Trophoblast cell (in vitro differentiated cells and primary cell): ENCODE results near the gene SGCA.

ENCODE experiments used
- DNase-seq, 2 donors: peaks; one replicate each; pipeline ENCODE4 v3.0.0-alpha.2; 2016
- H2AFZ ChIP-seq: 2 replicates; pipeline ENCODE4 v1.6.1; 2013; ENCODE audit warnings: low read length, moderate library complexity, mild to moderate bottlenecking; ENCODE audit not compliant: insufficient read depth, poor library complexity
- H2AK5ac ChIP-seq: 2 replicates; pipeline ENCODE4 v1.6.1; 2013; ENCODE audit warnings: mild to moderate bottlenecking, low read length
- H2BK120ac ChIP-seq: 2 replicates; pipeline ENCODE4 v1.6.1; 2013; ENCODE audit warnings: low read length, mild to moderate bottlenecking, moderate library complexity; ENCODE audit not compliant: insufficient read depth, poor library complexity
- H2BK12ac ChIP-seq: 2 replicates; pipeline ENCODE4 v1.6.1; 2013; ENCODE audit warnings: mild to moderate bottlenecking, low read length, moderate library complexity
- H2BK5ac ChIP-seq: 2 replicates; pipeline ENCODE4 v1.6.1; 2013; ENCODE audit warnings: low read length, low read depth, moderate library complexity, mild to moderate bottlenecking; ENCODE audit not compliant: poor library complexity
- H3K14ac ChIP-seq: 2 replicates; pipeline ENCODE4 v1.6.1; 2013; ENCODE audit warnings: mild to moderate bottlenecking, low read length
- H3K18ac ChIP-seq: 2 replicates; pipeline ENCODE4 v1.6.1; 2013; ENCODE audit warnings: mild to moderate bottlenecking, low read length
- H3K23ac ChIP-seq: 2 replicates; pipeline ENCODE4 v1.6.1; 2013; ENCODE audit warnings: low read length
- H3K27ac ChIP-seq: 2 replicates; pipeline ENCODE4 v1.5.1; 2013; ENCODE audit warnings: low read depth, mild to moderate bottlenecking, inconsistent platforms, low read length, moderate library complexity
- H3K27me3 ChIP-seq: 2 replicates; pipeline ENCODE4 v1.6.1; 2013; ENCODE audit warnings: inconsistent platforms, mild to moderate bottlenecking, low read length, moderate library complexity; ENCODE audit not compliant: insufficient read depth
- H3K36me3 ChIP-seq, 2 experiments: 1 replicate in 1 of 2; 2 replicates in 1 of 2; pipeline ENCODE4 v1.6.1; 2013; ENCODE audit warnings: low read length in 2 of 2, mild to moderate bottlenecking in 2 of 2, moderate library complexity in 1 of 2; ENCODE audit not compliant: insufficient read depth in 2 of 2, control insufficient read depth in 1 of 2
- H3K4ac ChIP-seq: 2 replicates; pipeline ENCODE4 v1.6.1; 2013; ENCODE audit warnings: low read depth, mild to moderate bottlenecking, low read length, moderate library complexity
- H3K4me1 ChIP-seq, 2 experiments: 1 replicate in 1 of 2; 2 replicates in 1 of 2; pipeline ENCODE4 v1.6.1; 2013; ENCODE audit warnings: low read length in 2 of 2, mild to moderate bottlenecking in 2 of 2, moderate library complexity in 1 of 2; ENCODE audit not compliant: insufficient read depth in 2 of 2, control insufficient read depth in 1 of 2
- H3K4me2 ChIP-seq: 2 replicates; pipeline ENCODE4 v1.6.1; 2013; ENCODE audit warnings: inconsistent platforms, mild to moderate bottlenecking, low read length, moderate library complexity
- H3K4me3 ChIP-seq: 2 replicates; pipeline ENCODE4 v1.5.1; 2013; ENCODE audit warnings: mild to moderate bottlenecking, low read depth, low read length, inconsistent platforms
- H3K79me1 ChIP-seq: one replicate; pipeline ENCODE4 v1.6.1; 2013; ENCODE audit warnings: low read length
- H3K79me2 ChIP-seq: 2 replicates; pipeline ENCODE4 v1.6.1; 2013; ENCODE audit warnings: low read length, mild to moderate bottlenecking; ENCODE audit not compliant: control insufficient read depth, insufficient read depth, poor library complexity
- H3K9ac ChIP-seq: 2 replicates; pipeline ENCODE4 v1.6.1; 2013; ENCODE audit warnings: mild to moderate bottlenecking, low read length
- H3K9me3 ChIP-seq: 2 replicates; pipeline ENCODE4 v1.6.1; 2013; ENCODE audit warnings: low read depth, mild to moderate bottlenecking, control low read depth, inconsistent platforms, low read length; ENCODE audit not compliant: insufficient read depth
- H4K12ac ChIP-seq: 2 replicates; pipeline ENCODE4 v1.6.1; 2013; ENCODE audit warnings: low read depth, mild to moderate bottlenecking, low read length, moderate library complexity
- H4K8ac ChIP-seq: 2 replicates; pipeline ENCODE4 v1.6.1; 2013; ENCODE audit warnings: low read depth, mild to moderate bottlenecking, low read length, moderate library complexity
- H4K91ac ChIP-seq: one replicate; pipeline ENCODE4 v1.6.1; 2013; ENCODE audit warnings: low read depth, mild to moderate bottlenecking, low read length, moderate library complexity
- WGBS: extraction: QIAGEN DNeasy Blood & Tissue Kit; methylation state at CpG from one replicate; pipeline ENCODE4 v1.1.7; 2013; ENCODE audit warnings: missing lambda C conversion rate; ENCODE audit not compliant: insufficient read length, insufficient coverage; ENCODE audit errors: extremely low coverage; 5-methylcytosine and 5-hydroxymethylcytosine counted together

SGCA gene

DNA sequence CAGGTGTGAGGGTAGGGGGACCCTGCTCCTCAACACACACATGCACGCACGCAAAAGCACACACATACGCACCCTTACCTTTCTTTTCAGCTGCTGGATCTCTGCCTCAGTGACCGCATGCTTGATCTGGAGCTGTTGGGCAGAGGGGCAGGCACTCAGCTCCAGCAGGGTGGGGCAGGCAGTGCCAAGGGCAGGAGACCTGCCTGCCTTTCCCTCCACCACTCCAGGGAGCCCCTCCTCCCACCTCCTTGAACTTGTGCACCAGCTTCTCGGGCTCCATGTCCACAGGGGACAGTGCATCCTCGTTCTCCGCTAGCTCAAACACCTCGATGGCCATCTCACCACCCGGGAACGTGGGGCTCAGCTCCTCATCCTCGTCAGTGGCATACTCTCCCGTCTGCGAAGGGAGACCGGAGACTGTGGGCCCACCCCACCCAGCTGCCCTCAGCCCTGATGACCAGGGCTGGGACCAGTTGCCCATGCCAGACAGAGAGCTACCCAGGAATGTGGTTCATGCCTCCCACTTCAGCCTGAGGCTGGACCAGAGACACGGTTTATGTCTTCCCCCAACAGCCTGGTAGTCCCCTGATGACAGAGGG, 26.5 kb upstream of the SGCA start:
- Histone ChIP-seq H3K23ac (no peak overlapping the region), H3K27ac (no peak overlapping the region), H2BK5ac (no peak overlapping the region), H2AK5ac (no peak overlapping the region), H3K27me3 (no peaks in the 10 kb centered on the region), H2BK12ac (no peak overlapping the region), H2BK120ac (no peak overlapping the region), H4K91ac (no peak overlapping the region), H2AFZ (no peak overlapping the region), H3K79me1 (no peaks in the 10 kb centered on the region), H3K9me3 (peaks cover 3% of the 10 kb centered on the region), H3K36me3 (peaks cover 94% of the 10 kb centered on the region in 2 experiments), H3K4me2 (no peak overlapping the region), H3K18ac (peak overlapping the region; percentile 4), H4K8ac (no peak overlapping the region), H3K79me2 (no peaks in the 10 kb centered on the region), H3K4ac (no peak overlapping the region), H4K12ac (no peak overlapping the region), H3K9ac (no peak overlapping the region), H3K4me3 (no peak overlapping the region), H3K4me1 (peaks cover 0 to 4% of the 10 kb centered on the region in 2 experiments), H3K14ac (no peak overlapping the region)
- no peak for DNase-seq
- WGBS: no CpG with 5 or more reads among the region's 15 CpGs

DNA sequence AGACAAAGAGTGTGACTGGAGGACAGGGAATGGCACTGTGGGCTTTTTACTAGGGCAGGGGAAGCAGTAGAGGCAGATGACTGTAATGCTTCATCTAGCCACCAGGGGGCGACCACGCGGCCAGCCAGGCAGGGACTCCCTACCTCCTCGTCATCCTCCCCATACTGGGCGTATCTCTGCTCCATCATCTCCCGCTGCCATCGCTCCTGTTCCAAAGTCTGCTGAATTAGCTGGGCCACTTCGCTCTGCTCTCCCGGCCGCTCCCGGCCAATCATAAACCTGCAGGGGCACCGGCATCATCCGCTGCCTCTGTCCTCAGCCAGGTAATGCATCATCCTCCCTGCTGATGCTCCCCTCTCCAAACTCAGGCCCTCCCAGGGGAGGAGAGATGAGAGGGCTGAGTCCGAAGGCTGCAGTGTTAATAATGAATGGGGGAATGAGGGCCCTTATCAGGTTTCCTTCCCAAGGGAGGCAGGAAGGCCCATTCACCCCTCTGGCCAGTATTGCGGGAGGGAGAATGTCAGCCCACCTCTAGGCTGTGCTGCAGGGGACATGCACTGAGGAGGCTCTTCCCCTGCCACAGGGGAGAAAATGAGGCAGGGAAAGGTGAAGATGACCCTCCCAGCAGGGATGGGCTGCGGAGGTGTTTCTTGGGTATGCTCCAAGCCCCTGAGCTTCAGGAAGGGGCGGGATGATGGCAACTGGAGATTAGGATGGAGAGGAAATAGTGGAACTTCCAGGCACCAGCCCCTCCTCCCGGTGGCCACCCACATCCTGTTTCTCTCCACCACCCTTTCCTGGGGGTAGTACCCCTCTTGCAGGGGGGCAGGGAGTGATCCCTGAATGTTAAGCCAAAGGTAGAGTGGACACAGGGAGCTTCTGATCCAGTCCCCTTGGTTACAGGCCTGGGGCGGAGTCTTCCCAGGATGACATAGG, 25.6 kb upstream of the SGCA start:
- Histone ChIP-seq H4K8ac (no peak overlapping the region), H2AK5ac (no peak overlapping the region), H3K4me3 (no peak overlapping the region), H3K9ac (no peak overlapping the region), H4K91ac (no peak overlapping the region), H3K4me2 (no peak overlapping the region), H3K9me3 (peaks cover 3% of the 10 kb centered on the region), H3K27ac (no peak overlapping the region), H3K4me1 (peaks cover 0 to 2% of the 10 kb centered on the region in 2 experiments), H3K18ac (no peak overlapping the region), H3K23ac (no peak overlapping the region), H3K27me3 (no peaks in the 10 kb centered on the region), H3K79me1 (no peaks in the 10 kb centered on the region), H2BK5ac (no peak overlapping the region), H2BK120ac (no peak overlapping the region), H3K36me3 (peaks cover 95 to 96% of the 10 kb centered on the region in 2 experiments), H2AFZ (no peak overlapping the region), H4K12ac (no peak overlapping the region), H3K79me2 (no peaks in the 10 kb centered on the region), H3K14ac (no peak overlapping the region), H3K4ac (no peak overlapping the region), H2BK12ac (no peak overlapping the region)
- peak; percentile 42 to 73 for DNase-seq
- WGBS: no CpG with 5 or more reads among the region's 19 CpGs

DNA sequence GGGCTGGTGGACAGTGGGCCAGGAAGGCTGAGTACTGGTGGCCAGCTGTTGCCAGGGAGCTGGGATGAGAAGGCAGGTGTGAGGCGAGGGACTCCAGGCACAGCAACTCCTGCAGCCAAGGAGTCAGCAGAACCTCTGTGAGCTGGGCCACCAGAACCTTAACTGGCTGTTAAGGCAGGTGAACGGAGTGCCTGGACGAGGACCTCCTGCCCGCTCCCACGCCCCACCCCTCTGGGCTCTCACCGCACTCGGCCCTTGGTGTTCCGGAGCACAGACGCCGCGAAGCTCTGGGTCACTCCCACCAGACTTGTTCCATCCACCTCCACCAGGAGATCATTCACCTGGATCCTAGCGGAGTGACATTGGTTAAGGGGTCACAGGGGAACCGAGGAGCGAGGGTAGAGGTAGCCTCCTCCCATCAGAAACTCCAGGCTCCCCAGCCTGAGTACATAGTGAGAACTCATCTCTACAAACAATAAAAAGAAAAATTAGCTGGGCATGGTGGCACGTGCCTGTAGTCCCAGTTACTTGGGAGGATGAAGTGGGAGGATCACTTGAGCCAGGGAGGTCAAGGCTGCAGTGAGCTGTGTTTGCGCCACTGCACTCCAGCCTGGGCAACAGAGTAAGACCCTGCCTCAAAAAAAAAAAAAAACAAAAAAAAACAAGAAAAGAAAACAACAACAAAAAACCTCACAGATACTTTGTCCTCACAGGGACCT, 24.6 kb upstream of the SGCA start:
- no peak overlapping the region for H2AFZ ChIP-seq
- H3K4me2 ChIP-seq: no peak overlapping the region
- H2BK5ac ChIP-seq: no peak overlapping the region
- no peak overlapping the region for H4K91ac ChIP-seq
- no peak overlapping the region for H3K4ac ChIP-seq
- H3K79me2 ChIP-seq: no peaks in the 10 kb centered on the region
- H3K27me3 ChIP-seq: no peaks in the 10 kb centered on the region
- H3K9me3 ChIP-seq: peaks cover 3% of the 10 kb centered on the region
- H3K79me1 ChIP-seq: no peaks in the 10 kb centered on the region
- H3K23ac ChIP-seq: no peak overlapping the region
- H3K4me1 ChIP-seq: peaks cover 0 to 2% of the 10 kb centered on the region in 2 experiments
- no peak overlapping the region for H3K9ac ChIP-seq
- WGBS: no CpG with 5 or more reads among the region's 16 CpGs
- no peak overlapping the region for H2BK120ac ChIP-seq
- H3K18ac ChIP-seq: no peak overlapping the region
- H4K12ac ChIP-seq: no peak overlapping the region
- H3K4me3 ChIP-seq: peak overlapping the region; percentile 34
- no peak overlapping the region for H2AK5ac ChIP-seq
- H3K36me3 ChIP-seq: peaks cover 92% of the 10 kb centered on the region in 2 experiments
- no peak for DNase-seq
- no peak overlapping the region for H3K27ac ChIP-seq
- no peak overlapping the region for H3K14ac ChIP-seq
- H4K8ac ChIP-seq: no peak overlapping the region
- no peak overlapping the region for H2BK12ac ChIP-seq

DNA sequence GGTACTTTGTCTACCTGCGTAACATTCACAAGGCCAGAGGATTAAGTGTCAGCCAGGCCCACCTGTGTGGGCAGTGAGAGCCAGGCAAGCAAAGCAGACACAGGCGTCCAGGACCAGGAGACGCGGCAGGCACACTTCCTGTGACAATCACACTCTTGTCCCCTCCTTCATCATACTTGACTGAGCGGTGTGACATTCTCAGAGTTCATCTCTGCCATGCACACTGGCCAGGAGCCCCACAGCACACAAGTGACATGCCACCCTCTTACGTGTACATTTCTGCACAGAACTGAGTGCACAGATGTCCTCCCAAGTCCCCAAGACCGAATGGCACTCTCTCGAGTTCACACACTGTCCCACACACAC, 24.1 kb upstream of the SGCA start:
- Histone ChIP-seq H2BK5ac (no peak overlapping the region), H3K4ac (no peak overlapping the region), H3K23ac (no peak overlapping the region), H2BK120ac (no peak overlapping the region), H4K91ac (no peak overlapping the region), H3K14ac (no peak overlapping the region), H4K12ac (no peak overlapping the region), H3K9me3 (peaks cover 3% of the 10 kb centered on the region), H3K79me1 (no peaks in the 10 kb centered on the region), H2AK5ac (no peak overlapping the region), H3K18ac (no peak overlapping the region), H3K4me3 (no peak overlapping the region), H3K36me3 (peaks cover 86 to 91% of the 10 kb centered on the region in 2 experiments), H3K4me2 (no peak overlapping the region), H2AFZ (no peak overlapping the region), H4K8ac (no peak overlapping the region), H3K9ac (no peak overlapping the region), H3K79me2 (no peaks in the 10 kb centered on the region), H3K4me1 (peaks cover 0 to 2% of the 10 kb centered on the region in 2 experiments), H2BK12ac (no peak overlapping the region), H3K27ac (no peak overlapping the region), H3K27me3 (no peaks in the 10 kb centered on the region)
- no peak for DNase-seq
- no CpG with 5 or more reads among the region's 8 CpGs for WGBS
